Left colon (tissue), 2 donors: ENCODE data around the gene ZC3H7A. TPM values are rescaled to one million over a fixed set of nuclear protein-coding genes. Genes with fewer than 3 reads are reported as not detected.
"Not testable (repeated sequence)": the region's sequence is repeated elsewhere in the genome, so short reads cannot be mapped to it uniquely, and the experiment has no call there.

Source experiments
- ATAC-seq: fragments of 200-7000 bp; cut with Tn5 transposase; one replicate; pipeline ENCODE4 v1.9.1; 2020; ENCODE audit warnings: mild to moderate bottlenecking, moderate library complexity
- DNase-seq, 2 donors: peaks; one replicate each; pipeline ENCODE4 v3.0.0-alpha.2; 2020
- intact Hi-C, 2 donors: fragments of 100-400 bp; cut with DNase I in 1 of 2; cut with micrococcal nuclease in 1 of 2; formaldehyde crosslinking; loops; one replicate each; pipeline versions ENCODE4 v1.11.2 to v1.14.0; 2022; cut with DNase I, micrococcal nuclease
- total RNA-seq, 2 donors: library from RNA; stranded (reverse); fragmentation: NEBNext Ultra II Directional; extraction: Animal tissue kit (Norgen Biotek cat#: 25700); gene quantifications; one replicate each; pipeline ENCODE4 v1.2.1, GENCODE V29; 2021
- donor health status: DM: no; HTN: no; CAD: no.
- donor health status: DM: yes; HTN: yes; CAD: no.

Gene ZC3H7A
- total RNA-seq, 2 donors from 2014 or later: 34.4 to 43.7 TPM

DNA sequence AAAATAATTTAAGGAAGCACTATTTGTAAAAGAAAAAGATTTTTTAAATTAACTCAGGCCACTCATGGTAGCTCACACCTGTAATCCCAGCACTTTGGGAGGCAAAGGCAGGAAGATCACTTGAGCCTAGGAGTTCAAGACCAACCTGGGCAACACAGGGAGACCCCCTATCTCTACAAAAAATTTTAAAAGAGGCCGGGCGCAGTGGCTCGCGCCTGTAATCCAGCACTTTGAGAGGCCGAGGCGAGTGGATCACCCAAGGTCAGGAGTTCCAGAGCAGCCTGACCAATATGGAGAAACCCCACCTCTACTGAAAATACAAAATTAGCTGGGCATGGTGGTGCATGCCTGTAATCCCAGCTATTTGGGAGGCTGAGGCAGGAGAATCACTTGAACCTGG is 12.7 kb downstream of the ZC3H7A start:
- intact Hi-C loops, DNase-seq, ATAC-seq: not testable (repeated sequence)

DNA sequence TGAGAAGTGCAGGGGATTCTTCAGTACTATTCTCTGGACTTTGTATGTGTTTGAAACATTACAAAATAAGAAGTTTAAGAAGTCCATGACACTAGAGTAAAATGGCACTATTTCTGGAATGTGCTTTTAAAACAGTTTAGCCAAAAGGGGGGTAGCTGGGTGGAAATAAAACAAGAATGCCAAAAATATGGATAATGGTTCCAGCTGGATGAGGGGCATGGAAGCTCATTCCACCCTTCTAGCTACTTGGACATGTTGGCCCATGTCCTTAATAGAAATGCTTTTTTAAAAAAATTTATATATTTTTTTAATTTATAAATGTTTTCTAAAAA is 13.1 kb downstream of the ZC3H7A start:
- intact Hi-C loops: no loop called here
- ATAC-seq (no peak), DNase-seq (no peak)

DNA sequence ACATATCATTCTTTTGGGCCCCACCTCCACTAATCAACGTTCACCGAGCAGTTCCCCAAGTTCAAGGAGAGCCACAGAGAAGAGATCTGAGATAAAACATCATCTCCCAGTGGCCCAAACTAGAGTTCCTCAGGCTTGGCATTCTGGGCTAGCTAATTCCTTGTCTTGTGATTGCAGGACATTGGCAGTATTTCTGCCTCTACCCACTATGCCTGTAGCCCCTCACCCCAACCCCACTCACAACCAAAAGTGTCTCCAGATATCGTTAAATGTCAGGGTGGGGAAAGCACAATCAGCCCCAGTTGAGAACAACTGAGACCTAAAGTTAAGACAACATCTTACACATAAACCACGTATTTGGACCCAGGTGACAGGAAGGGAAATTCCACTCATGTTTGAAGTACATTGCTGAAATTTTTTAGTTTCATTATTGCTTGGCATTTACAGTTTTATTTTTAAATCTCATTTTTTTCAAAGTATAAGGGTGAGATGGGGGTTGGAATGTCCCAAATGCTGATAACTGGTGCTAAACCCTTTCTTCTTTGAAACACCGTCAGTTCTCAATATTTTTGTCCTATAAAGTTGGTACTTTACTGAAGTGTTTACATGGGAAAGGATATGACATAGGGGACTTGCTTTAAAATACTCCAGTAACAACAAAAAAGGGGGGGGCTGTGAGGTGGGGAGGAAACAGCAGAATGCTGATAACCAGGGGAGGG is 13.6 kb downstream of the ZC3H7A start:
- no peak for DNase-seq
- ATAC-seq: peak; percentile 54
- intact Hi-C loops: no loop called here

DNA sequence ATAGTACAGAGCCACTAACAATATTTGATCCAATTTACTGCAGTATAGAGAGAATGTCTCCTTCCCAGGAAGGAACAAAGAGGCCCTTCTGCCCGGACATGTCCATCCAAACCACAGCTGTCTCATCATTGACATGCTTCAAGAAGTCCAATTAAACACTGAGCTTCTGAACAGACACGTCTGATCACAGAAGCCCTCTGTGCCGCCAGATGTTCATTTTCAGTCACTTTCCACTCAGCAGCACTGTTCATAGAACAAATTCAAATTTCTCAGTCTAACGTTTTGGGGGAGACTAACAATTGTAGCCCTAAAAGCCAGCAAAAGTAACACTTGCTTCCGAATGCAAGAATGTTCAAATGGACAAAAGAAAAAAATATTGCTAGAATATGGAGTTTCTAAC is 15.3 kb downstream of the ZC3H7A start:
- intact Hi-C loops: no loop called here
- ATAC-seq (no peak), DNase-seq (no peak)

DNA sequence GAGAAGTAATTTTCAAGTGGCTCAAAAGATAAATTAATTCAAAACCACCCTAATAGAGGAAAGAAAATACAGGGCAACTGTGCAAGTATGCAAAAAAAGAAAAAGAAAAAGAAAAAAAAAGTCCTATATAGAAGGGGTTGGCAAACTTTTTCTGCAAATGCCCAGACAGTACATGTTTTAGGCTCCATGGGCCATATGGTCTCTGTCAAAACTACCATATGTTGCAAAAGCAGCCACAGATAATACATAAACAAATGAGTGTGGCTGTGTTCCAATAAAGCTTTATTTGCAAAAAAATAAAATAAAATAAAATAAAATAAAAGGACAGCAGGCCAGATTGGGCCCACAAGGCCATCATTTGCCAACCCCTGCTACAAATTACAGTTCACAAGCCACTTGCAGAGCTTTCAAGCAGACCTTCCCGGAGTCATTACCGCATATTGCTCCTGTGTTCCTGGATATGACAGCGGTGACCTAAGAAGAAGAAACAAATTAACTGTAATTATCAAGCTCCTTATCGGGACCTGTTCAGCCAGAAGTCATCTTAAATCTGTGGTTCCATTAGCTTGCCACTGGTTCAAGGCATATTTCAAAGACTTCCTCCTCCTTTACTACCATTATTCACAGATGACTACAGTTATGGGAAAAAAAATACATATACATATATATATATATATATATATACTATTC is 15.9 kb downstream of the ZC3H7A start:
- no peak for ATAC-seq
- intact Hi-C loops: no loop called here
- DNase-seq: no peak

DNA sequence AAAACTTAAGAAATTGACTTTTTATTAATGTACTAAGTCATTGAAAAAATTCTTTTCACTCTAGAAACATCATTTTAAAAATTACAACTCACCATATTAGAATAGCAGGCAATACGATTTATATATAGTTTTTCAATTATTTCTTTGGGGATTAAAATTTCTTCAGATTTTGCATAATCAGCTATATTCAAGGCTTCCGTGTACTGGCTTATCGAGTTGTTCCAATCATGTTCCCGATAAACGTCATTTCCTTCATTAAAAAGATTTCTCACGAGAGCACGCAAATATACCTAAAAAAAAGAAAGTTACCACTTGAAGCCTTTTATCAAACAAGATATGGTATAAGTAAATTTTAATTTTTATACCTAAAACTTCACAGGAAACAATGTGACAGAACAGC is 18.0 kb downstream of the ZC3H7A start:
- no peak for DNase-seq
- no peak for ATAC-seq
- intact Hi-C loops: no loop called here

DNA sequence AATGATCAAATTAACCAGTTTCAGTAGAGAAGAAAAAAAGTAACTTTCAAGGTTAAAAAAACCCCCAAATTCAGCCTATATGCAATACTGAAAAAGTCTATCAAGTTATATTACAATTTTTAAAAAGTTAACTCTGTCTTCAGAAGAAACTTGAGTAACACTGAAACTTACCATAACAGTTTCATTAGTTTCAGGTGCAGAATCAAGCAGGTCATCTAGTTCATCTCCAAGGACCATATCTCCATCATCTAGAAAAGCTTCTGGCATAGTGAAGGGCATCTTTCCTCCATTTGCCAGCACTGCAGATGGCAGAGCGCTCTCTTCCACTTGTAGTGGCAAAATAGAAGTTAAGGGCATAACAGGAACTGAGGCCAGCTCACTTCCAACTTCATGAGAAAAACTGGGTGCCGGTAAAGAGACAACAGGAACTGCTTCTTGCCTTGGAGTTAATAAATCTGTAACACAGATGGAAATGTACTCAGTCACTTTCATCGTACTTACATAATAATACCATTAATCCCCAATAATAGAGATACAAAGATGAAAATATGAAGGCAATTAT is 22.9 kb downstream of the ZC3H7A start:
- DNase-seq (no peak), ATAC-seq (no peak)
- intact Hi-C loops: no loop called here

DNA sequence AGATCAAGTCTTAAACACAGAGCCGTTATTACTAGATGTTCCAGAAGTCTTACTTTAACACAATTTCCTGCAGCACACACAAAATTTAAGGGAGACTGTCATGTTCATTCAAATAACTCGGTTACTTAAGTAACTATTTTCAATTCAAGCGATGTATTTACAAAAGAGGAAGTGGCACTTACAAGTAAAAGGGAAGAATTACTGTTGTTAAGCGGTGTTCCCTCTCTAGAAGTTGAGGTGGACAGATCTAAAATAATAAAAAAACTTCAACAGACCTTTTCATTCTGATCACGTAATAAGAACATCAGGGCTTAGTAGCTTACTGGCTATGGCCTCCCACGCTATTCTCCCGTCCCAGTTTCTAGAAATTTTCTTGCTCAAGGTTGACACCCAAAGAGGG is 28.2 kb downstream of the ZC3H7A start:
- intact Hi-C loops: no loop called here
- DNase-seq: no peak
- ATAC-seq: no peak

DNA sequence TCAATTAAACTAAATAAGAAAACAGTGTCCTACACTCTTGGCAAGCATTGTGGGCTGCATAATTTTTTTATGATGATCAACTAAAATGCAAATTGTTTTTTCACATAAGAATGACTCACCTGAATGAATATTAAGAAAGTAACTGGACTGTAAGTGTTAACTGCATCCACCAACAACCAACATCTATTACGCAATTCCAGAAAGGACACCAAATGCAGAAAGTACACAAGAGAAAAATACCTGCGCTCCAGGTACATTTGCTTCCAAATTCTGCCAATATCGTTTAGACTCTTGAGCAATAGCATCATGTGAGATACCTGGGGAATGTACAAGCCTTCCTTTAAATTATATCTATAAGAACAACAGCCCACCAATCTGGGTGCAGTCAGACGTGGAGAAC is 34.6 kb downstream of the ZC3H7A start:
- no peak for DNase-seq
- intact Hi-C loops: no loop called here
- ATAC-seq: no peak

DNA sequence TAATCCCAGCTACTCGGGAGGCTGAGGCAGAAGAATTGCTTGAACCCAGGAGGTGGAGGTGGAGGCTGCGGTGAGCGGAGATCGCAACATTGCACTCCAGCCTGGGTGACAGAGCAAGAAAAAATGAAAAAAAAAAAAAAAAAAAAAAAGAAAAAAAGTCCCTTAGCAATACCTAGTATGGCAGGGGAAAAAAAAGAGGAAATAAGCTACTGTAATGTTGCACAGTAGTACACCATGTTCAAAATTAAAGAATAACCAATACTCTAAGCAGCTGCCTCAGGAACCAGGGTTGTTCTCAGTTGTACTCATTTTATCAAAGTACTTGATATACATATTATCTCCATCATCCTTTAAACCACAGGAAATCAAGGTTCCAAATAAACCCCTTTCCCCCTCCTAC is 37.1 kb downstream of the ZC3H7A start:
- no peak for DNase-seq

DNA sequence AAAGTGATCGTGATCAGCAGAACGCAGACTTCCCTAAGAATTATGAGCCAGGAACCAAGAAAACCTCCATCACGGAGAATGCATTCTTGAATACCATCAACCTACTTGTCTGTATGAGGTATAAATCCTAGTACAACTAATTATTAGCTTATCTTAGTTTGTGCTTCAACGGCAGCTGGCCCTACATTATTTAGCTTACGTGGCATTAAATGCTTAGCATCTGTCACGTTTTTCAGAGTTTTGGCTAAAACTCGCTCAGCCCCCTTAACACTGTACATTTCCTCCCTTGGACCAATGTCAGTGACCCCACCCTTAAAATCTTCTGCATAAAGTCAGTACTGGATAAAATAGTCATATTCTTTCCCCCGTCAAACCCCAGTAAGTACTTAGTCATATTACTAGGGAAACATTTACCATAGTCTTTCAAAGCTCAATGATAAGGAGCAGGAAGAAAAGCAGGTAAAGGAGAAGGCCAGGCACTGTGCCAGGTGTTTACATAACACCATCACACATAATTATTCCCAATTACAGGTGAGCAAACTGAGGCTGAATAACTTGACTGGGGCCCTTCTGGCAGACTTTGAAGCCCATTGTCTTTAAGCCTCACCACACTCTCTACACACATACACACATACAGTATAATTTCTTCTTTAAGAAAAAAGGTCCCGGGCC is 37.8 kb downstream of the ZC3H7A start:
- intact Hi-C loops: no loop called here
- DNase-seq: peak; percentile 71 to 84
- ATAC-seq: peak; percentile 75

More for the DNA sequence above, 37.1 kb downstream of the ZC3H7A start:
- ATAC-seq: no peak
- intact Hi-C loops: no loop called here

DNA sequence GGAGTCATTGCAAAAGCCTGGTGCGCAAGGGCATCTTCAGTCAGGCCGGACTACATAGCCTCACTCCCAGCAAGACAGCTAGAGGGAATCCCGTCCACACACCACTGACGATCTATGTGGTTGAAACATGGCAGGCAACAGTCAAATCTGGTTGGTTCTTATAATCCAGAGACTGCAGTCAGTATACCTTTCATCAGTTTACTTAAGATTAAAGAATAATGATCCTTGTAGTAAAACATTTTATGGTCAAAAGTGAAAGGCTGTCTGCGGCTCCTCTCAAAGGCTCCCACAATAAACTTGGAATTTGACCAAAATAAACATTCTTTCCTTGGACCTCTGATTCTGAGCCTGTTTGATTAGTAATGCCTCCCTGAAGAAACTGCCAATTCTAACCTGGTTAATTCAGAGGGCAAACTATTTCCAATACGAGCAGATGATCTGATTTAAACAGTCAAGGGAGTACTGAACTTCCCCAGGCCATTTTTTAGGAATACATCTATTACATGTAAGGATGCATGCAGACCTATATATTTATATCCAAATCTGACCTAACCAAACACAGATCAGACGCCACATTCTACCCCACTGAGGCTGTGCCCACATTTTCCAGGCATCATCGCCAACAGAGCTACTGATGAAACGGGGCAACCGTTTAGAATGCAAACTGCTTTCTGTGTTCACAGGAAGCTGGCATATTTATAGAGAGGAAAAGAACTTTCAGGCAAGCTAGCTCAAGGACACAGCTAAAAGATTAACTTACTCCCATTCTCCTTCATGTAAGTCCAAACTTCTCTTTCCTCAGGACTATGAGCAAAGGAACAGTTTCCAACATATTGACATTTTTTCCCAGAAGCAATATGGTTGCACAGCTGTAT is 39.1 kb downstream of the ZC3H7A start:
- ATAC-seq (peak; percentile 77), DNase-seq (peak in 1 of 2 donors; percentile 53)
- intact Hi-C loops: no loop called here

DNA sequence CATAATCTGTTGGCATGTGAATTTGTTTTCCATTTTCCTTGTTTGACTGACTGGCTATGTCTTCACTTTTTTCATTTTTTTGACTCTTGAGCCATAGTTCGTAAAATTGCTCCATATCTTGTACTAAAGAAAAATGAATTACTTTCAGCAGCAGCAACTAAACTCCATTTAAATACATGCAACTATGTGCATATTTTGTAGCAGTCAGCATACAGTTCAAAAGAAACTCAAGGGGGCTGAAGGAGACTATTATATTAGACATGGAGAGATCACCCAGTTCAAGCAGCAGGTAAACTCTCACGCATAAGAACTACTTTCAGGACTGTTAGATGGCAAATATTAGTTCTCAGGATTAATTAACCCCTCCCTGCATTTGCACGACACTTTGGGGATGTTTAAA is 40.8 kb downstream of the ZC3H7A start:
- no peak for ATAC-seq
- DNase-seq: no peak
- intact Hi-C loops: no loop called here

DNA sequence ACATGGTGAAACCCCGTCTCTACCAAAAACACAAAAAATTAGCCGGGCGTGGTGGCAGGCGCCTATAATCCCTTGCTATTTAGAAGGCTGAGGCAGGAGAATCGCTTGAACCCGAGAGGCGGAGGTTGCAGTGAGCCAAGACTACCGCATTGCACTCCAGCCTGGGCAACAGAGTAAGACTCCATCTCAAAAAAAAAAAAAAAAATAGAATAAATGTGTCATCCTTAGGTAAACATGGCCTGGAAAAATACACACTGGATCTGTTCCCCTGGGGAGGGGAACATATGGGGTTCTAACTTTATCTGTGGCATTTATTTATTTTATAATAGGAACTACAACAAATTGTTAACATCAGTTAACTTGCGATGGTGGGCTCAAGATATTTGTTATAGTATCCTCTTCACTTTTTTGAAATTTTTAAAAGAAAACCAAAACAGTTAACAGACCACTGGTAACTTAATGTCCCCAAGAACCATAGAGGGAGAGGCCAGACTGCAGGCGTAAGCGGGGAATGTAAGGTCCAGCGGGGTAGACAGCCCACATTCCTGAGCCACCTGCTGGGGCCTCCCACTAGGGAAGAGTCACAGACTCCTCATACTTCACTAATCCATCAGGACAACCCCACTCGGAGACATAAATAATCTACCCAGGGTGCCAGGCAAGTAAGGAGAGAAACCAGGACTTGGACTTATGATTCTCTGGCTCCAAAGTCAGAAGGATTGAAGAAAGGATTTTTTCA is 41.9 kb downstream of the ZC3H7A start:
- DNase-seq (no peak), ATAC-seq (no peak)
- intact Hi-C loops: no loop called here

DNA sequence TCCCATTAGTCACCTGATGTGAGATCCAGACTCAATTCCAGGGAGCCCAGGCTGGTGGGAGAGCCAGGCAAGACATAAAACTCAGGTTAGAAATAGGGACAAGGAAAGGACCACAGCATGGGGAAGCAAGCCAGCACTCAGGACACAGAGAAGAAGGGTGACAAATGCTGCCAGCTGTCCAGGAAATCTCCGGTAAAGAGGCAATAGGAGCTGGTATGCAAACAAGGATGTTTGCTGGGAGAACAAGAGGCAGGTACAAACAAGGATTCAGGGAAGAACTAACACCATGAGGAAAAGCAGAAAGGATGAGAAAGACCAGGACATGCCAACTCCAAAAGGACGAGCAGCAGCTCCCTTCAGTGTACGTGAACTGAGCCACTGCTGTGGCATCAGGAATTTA is 44.2 kb downstream of the ZC3H7A start:
- ATAC-seq (peak; percentile 20), DNase-seq (no peak)
- intact Hi-C loops: no loop called here

DNA sequence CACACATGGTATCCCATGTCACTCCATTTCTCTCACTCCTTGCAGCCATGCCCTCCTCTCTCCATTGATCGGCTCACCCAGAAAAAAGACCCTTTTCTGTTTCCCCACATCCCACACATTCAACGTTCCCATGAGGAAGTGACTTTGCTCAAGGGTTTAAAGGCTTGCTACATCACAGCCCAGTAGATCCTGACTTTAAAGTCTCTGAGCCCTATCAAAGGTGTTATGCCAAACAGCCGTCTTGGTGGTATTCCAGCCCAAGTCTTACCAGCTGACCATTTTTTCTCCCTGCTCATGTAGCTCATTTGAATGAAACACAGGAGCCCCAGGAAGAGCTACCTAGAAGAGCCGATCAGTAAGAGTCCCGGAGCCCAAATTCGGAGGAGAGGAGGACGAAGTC is 47.0 kb downstream of the ZC3H7A start:
- DNase-seq (no peak), ATAC-seq (no peak)
- intact Hi-C loops: no loop called here

DNA sequence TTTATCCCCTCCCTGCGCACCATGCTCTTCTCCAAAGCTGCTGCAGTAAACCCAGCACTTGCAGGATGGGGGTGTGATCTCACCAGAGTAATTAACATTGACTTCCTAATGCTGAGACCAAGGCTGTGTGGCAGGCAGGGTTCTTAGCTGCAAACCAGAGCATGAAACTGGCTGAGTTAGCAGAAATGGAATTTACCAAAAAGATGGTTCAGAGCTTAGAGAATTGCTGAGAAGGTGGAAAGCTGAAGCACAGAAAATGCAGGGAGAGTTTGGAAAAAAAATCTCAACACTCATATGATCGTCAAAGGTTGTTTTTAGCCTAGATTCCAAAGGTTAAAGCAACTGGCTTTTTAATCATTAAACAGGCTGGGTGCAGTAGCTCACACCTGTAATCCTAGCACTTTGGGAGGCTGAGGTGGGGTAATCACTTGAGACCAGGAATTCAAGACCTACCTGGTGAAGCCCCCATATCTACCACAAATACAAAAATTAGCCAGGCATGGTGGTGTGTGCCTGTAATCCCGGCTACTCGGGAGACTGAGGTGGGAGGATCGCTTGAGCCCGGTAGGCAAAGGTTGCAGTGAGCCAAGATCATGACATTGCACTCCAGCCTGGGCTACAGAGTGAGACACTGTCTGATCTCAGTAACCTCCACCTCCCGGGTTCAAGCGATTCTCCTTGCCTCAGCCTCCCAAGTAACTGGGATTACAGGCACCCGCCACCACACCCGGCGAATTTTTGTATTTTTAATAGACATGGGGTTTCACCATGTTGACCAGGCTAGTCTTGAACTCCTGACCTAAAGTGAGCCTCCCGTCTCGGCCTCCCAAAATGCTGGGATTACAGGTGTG is 48.4 kb downstream of the ZC3H7A start:
- DNase-seq (peak; percentile 54 to 71), ATAC-seq (peak; percentile 81)
- intact Hi-C loops: no loop called here
